Measurements from ENCODE around the gene DOCK9. TPM values are rescaled to one million over a fixed set of nuclear protein-coding genes. Genes with fewer than 3 reads are reported as not detected.

Gene DOCK9
- total and polyA plus RNA-seq, 2 donors (not counting 3 experiments of a cell fraction or from before 2014, with no cell fraction given) = 147 to 323 TPM

GRCh38 chr13:98997738-98998641 lies 20.1 kb upstream of the DOCK9 start:
- no TSS peak for BruUV-seq (replicated peaks)
- no peak overlapping the region for H3K27ac ChIP-seq (ENCODE audit: insufficient read depth, low read depth, low read length)
- CTCF ChIA-PET = interaction anchor here (0.9 to 2.2 kb wide), 2 partner anchors 12 to 13 kb away, joined by 4 to 8 read pairs; no protein-coding TSS in a partner anchor

More at GRCh38 chr13:98997738-98998641, 20.1 kb upstream of the DOCK9 start:
- Histone ChIP-seq H3K4me1 (ENCODE audit: control insufficient read depth, extremely low read depth, insufficient read depth, low read length) (peaks cover 20% of the 10 kb centered on the region), H3K79me2 (ENCODE audit: control insufficient read depth, insufficient read depth, low read length) (no peaks in the 10 kb centered on the region), H3K36me3 (ENCODE audit: control insufficient read depth in 2 of 2, extremely low read depth in 1 of 2, insufficient read depth in 2 of 2, low read length in 2 of 2) (no peaks in the 10 kb centered on the region), H3K4me2 (ENCODE audit: insufficient read depth, low read length) (no peak overlapping the region), H3K9me1 (replicated peaks; ENCODE audit: control insufficient read depth, extremely low read depth, insufficient read depth, low read length) (no peaks in the 10 kb centered on the region), H2AFZ (ENCODE audit: low read depth, low read length) (no peak overlapping the region), H4K20me1 (replicated peaks; ENCODE audit: control insufficient read depth, extremely low read depth, insufficient read depth, low read length) (no peaks in the 10 kb centered on the region), H3K4me3 (replicated peaks in 1 of 3; ENCODE audit: insufficient read depth in 1 of 3, low read depth in 1 of 3, low read length in 3 of 3) (no peak overlapping the region), H3K9ac (replicated peaks; ENCODE audit: extremely low read depth, insufficient read depth, low read length) (no peak overlapping the region), H3K27me3 (ENCODE audit: control insufficient read depth in 2 of 2, insufficient read depth in 2 of 2, low read length in 2 of 2) (no peaks in the 10 kb centered on the region), H3K9me3 (replicated peaks; ENCODE audit: control insufficient read depth, insufficient read depth, low read length) (no peaks in the 10 kb centered on the region)
- dilution Hi-C loops (cut with MboI; ENCODE audit: extremely low pct_ligation_motif_present, low sequenced_read_pairs) = no loop called here
- DNase-seq (ENCODE audit: low read depth, low spot score) (no peak), FAIRE-seq (no peak)
- intact Hi-C loops (cut with micrococcal nuclease) = no loop called here
- POLR2A ChIA-PET = no interaction called here
- TF ChIP-seq MYC (IDR thresholded peaks at IDR 0.05; ENCODE audit: low read depth, low read length) (no peak), GATA2 (IDR thresholded peaks at IDR 0.05; ENCODE audit: insufficient read depth, insufficient read length, low read depth, low read length) (no peak), POLR2AphosphoS5 (IDR thresholded peaks at IDR 0.05; ENCODE audit: insufficient read depth, low read depth, low read length) (no peak), EZH2 (IDR thresholded peaks at IDR 0.05; ENCODE audit: borderline replicate concordance, low read depth, low read length, severe bottlenecking) (no peak), JUN (IDR thresholded peaks at IDR 0.05; ENCODE audit: borderline replicate concordance, insufficient read depth, insufficient read length, low read depth) (no peak)
- TF ChIP-seq, protein P1, sequence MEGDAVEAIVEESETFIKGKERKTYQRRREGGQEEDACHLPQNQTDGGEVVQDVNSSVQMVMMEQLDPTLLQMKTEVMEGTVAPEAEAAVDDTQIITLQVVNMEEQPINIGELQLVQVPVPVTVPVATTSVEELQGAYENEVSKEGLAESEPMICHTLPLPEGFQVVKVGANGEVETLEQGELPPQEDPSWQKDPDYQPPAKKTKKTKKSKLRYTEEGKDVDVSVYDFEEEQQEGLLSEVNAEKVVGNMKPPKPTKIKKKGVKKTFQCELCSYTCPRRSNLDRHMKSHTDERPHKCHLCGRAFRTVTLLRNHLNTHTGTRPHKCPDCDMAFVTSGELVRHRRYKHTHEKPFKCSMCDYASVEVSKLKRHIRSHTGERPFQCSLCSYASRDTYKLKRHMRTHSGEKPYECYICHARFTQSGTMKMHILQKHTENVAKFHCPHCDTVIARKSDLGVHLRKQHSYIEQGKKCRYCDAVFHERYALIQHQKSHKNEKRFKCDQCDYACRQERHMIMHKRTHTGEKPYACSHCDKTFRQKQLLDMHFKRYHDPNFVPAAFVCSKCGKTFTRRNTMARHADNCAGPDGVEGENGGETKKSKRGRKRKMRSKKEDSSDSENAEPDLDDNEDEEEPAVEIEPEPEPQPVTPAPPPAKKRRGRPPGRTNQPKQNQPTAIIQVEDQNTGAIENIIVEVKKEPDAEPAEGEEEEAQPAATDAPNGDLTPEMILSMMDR (IDR thresholded peaks at IDR 0.05; ENCODE audit: extremely low read depth in 1 of 2, insufficient read depth in 1 of 2, low read depth in 1 of 2, low read length in 2 of 2) = no peak
- TF ChIP-seq, protein P2, sequence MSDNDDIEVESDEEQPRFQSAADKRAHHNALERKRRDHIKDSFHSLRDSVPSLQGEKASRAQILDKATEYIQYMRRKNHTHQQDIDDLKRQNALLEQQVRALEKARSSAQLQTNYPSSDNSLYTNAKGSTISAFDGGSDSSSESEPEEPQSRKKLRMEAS (IDR thresholded peaks at IDR 0.05; ENCODE audit: insufficient read depth, insufficient read length) = no peak

Measured in endothelial cell of umbilical vein (primary cell).